ENCODE results near the gene MMP21.

MMP21 gene

GRCh38 chr10:125775491-125776106 is at the start of gene MMP21:
Gene MMP21 (minus strand): TSS chr10:125775821. CDS start chr10:125775821, 0 bp downstream.
- DNase-seq (ENCODE audit: low spot score) (no peak), FAIRE-seq (no peak)

GRCh38 chr10:125824736-125825135 is 49.1 kb upstream of the MMP21 start:
- peak; percentile 42 for DNase-seq (ENCODE audit: low spot score)
- FAIRE-seq = no peak

- no peak for FAIRE-seq
- DNase-seq (ENCODE audit: low spot score) = no peak
Measured at GRCh38 chr10:125823663-125824251, 48.1 kb upstream of the MMP21 start.

GRCh38 chr10:125822878-125823662 is 47.4 kb upstream of the MMP21 start, which contains the start of the genes BCCIP and UROS:
Gene BCCIP (plus strand): TSS chr10:125823546. CDS start chr10:125823558, 12 bp downstream.
Gene UROS (minus strand): TSS chr10:125823258. CDS start chr10:125816499, 6,759 bp downstream.
- no peak for FAIRE-seq
- peak; percentile 76 for DNase-seq (ENCODE audit: low spot score)

GRCh38 chr10:125820701-125821100 is 45.1 kb upstream of the MMP21 start:
- FAIRE-seq = no peak
- DNase-seq (ENCODE audit: low spot score) = no peak

GRCh38 chr10:125817337-125817946 is 41.8 kb upstream of the MMP21 start:
- FAIRE-seq (no peak), DNase-seq (ENCODE audit: low spot score) (no peak)

GRCh38 chr10:125816548-125816947 is 40.9 kb upstream of the MMP21 start:
- DNase-seq (ENCODE audit: low spot score) = no peak
- FAIRE-seq = no peak

- FAIRE-seq = no peak
Measured at GRCh38 chr10:125815764-125816163, 40.1 kb upstream of the MMP21 start.

GRCh38 chr10:125812128-125812750 is 36.6 kb upstream of the MMP21 start:
- FAIRE-seq (no peak), DNase-seq (ENCODE audit: low spot score) (no peak)

More at GRCh38 chr10:125815764-125816163, 40.1 kb upstream of the MMP21 start:
- DNase-seq (ENCODE audit: low spot score) = no peak

GRCh38 chr10:125811251-125811650 is 35.6 kb upstream of the MMP21 start:
- DNase-seq (ENCODE audit: low spot score) = no peak

GRCh38 chr10:125808047-125808446 is 32.4 kb upstream of the MMP21 start:
- FAIRE-seq (no peak), DNase-seq (ENCODE audit: low spot score) (no peak)

More at GRCh38 chr10:125811251-125811650, 35.6 kb upstream of the MMP21 start:
- no peak for FAIRE-seq

GRCh38 chr10:125802739-125803138 is 27.1 kb upstream of the MMP21 start:
- FAIRE-seq (no peak), DNase-seq (ENCODE audit: low spot score) (no peak)

GRCh38 chr10:125802131-125802530 is 26.5 kb upstream of the MMP21 start:
- DNase-seq (ENCODE audit: low spot score) = no peak
- no peak for FAIRE-seq

GRCh38 chr10:125801574-125801973 is 26.0 kb upstream of the MMP21 start:
- no peak for DNase-seq (ENCODE audit: low spot score)
- no peak for FAIRE-seq

- FAIRE-seq = no peak
Measured at GRCh38 chr10:125799451-125800182, 24.0 kb upstream of the MMP21 start.

GRCh38 chr10:125797994-125798662 is 22.5 kb upstream of the MMP21 start:
- DNase-seq (ENCODE audit: low spot score) (no peak), FAIRE-seq (no peak)

More at GRCh38 chr10:125799451-125800182, 24.0 kb upstream of the MMP21 start:
- DNase-seq (ENCODE audit: low spot score) = no peak

- FAIRE-seq (no peak), DNase-seq (ENCODE audit: low spot score) (no peak)
Measured at GRCh38 chr10:125797424-125797823, 21.8 kb upstream of the MMP21 start.

- DNase-seq (ENCODE audit: low spot score) (no peak), FAIRE-seq (no peak)
Measured at GRCh38 chr10:125795637-125796190, 20.1 kb upstream of the MMP21 start.

GRCh38 chr10:125795128-125795527 is 19.5 kb upstream of the MMP21 start:
- DNase-seq (ENCODE audit: low spot score) = no peak
- no peak for FAIRE-seq

Measured in RCC 7860 (cell line).